Measurements from ENCODE around the gene ASIC3. TPM values are rescaled to one million over a fixed set of nuclear protein-coding genes. Genes with fewer than 3 reads are reported as not detected.
"Not testable (repeated sequence)": the region's sequence is repeated elsewhere in the genome, so short reads cannot be mapped to it uniquely, and the experiment has no call there.

Gene ASIC3
- total RNA-seq, 1 experiment from 2014 or later = 1.5 TPM

- no peak overlapping the region for H3K4me3 ChIP-seq
- peaks cover 17% of the 10 kb centered on the region for H3K4me1 ChIP-seq
- no peaks in the 10 kb centered on the region for H3K36me3 ChIP-seq
- no peak overlapping the region for H3K27ac ChIP-seq
- H3K27me3 ChIP-seq = no peaks in the 10 kb centered on the region
- H3K9me3 ChIP-seq (replicated peaks) = no peaks in the 10 kb centered on the region
- DNase-seq = no peak
Measured at GRCh38 chr7:151034312-151035025, 13.9 kb upstream of the ASIC3 start.

- Histone ChIP-seq H3K27ac (no peak overlapping the region), H3K4me3 (no peak overlapping the region), H3K9me3 (replicated peaks) (no peaks in the 10 kb centered on the region), H3K27me3 (no peaks in the 10 kb centered on the region), H3K36me3 (no peaks in the 10 kb centered on the region), H3K4me1 (peaks cover 20% of the 10 kb centered on the region)
- DNase-seq = no peak
Measured at GRCh38 chr7:151035026-151035717, 13.2 kb upstream of the ASIC3 start.

DNA sequence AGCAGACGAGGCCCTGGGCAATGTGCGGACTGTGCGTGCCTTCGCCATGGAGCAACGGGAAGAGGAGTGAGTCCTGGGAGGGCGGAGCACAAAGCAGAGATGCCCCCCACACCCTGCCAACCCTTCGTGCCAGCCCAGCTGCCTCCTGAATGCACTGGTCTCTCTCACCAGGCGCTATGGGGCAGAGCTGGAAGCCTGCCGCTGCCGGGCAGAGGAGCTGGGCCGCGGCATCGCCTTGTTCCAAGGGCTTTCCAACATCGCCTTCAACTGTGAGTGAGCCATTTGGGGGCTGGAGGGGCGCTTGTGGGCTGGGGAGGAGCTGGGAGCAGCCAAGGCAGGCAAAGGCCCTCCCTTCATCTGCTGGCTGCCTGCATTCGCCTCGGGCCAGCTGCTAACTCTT lies 12.4 kb upstream of the ASIC3 start:
- DNase-seq = no peak
- no peaks in the 10 kb centered on the region for H3K36me3 ChIP-seq
- no peaks in the 10 kb centered on the region for H3K27me3 ChIP-seq
- H3K27ac ChIP-seq = no peak overlapping the region
- H3K4me1 ChIP-seq = peaks cover 27% of the 10 kb centered on the region
- no peaks in the 10 kb centered on the region for H3K9me3 ChIP-seq (replicated peaks)
- no peak overlapping the region for H3K4me3 ChIP-seq

DNA sequence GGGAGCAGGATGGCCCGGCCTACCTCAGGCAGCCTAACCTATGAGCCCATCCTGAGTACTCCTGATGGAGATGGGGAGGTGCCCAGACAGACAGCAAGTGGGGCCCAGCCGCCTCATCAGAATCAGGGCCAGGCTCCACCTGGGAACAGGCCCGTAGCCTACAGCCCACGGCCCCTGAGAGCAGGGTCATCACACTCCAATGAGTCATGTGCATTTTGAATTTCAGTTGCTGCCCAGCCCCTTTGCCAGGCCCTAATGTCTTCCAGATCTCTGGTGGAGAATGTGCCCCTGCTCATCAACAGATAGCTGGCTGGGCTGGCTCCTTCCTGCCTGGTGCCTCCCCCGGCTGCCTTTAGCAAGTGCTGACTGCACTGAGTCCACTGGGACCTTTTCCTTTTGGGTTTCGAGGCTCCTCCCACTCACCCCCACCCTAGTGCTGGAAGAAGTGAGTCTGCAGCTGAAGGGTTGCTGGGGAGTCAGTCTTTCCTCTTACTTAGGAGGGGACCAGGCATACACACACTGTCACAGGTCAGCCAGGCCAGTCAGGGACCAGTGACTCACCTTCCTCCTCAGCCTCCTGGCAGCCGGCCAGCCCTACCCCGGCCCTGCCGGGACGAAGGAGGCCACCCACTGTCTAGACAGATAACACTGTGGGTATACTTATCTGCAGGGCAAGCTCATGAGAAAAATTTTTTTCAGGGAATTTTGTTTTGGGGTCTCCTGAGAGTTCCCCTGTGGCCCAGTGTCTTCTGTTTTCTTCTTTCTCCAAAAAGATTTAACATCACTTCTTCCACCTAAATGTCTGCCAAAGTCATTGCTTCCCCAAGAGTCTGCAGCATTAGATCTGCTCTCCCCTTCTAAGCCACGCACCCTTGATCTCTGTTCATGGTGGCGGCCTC lies 9.1 kb upstream of the ASIC3 start:
- Histone ChIP-seq H3K27me3 (no peaks in the 10 kb centered on the region), H3K27ac (peak overlapping the region; percentile 72), H3K36me3 (no peaks in the 10 kb centered on the region), H3K4me1 (peaks cover 30% of the 10 kb centered on the region), H3K4me3 (no peak overlapping the region), H3K9me3 (replicated peaks) (no peaks in the 10 kb centered on the region)
- peak; percentile 86 to 89 for DNase-seq

- Histone ChIP-seq H3K4me1 (peaks cover 34% of the 10 kb centered on the region), H3K27me3 (no peaks in the 10 kb centered on the region), H3K4me3 (no peak overlapping the region), H3K27ac (peak overlapping the region; percentile 72), H3K36me3 (no peaks in the 10 kb centered on the region), H3K9me3 (replicated peaks) (no peaks in the 10 kb centered on the region)
- peak; percentile 57 to 68 for DNase-seq
Measured at GRCh38 chr7:151039850-151040548, 8.3 kb upstream of the ASIC3 start.

DNA sequence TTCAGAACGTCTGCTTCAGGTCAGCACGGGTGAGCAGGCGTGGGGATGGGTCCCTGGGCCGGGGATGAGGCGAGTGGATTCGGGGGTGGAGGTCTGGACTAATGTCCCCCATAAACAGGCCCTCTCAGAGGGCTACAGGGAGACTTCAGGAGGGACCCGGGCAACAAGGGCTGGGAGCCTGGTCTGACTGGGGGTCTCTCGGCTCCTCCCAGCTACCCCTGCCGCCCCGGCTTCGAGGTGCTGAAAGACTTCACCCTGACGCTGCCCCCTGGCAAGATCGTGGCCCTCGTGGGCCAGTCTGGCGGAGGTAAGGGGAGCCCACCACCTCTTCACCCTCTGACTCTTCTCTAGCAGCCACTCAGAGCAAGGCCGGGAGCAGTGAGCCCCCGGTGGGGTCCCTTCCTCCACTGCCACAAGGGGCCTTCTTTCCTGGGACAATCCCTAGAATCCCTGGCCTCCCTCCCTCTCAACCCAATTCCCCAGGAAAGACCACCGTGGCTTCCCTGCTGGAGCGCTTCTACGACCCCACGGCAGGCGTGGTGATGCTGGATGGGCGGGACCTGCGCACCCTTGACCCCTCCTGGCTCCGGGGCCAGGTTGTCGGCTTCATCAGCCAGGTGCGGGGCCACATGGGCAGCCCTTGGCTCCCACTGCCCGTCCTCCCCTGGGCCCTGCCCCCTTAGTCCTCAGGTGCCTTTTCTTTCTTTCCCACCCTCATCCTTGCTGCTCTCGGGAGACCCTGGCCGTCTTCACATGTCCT lies 7.5 kb upstream of the ASIC3 start:
- Histone ChIP-seq H3K9me3 (replicated peaks) (no peaks in the 10 kb centered on the region), H3K27me3 (no peaks in the 10 kb centered on the region), H3K27ac (peak overlapping the region; percentile 72), H3K36me3 (no peaks in the 10 kb centered on the region), H3K4me3 (no peak overlapping the region), H3K4me1 (peaks cover 42% of the 10 kb centered on the region)
- DNase-seq = no peak

DNA sequence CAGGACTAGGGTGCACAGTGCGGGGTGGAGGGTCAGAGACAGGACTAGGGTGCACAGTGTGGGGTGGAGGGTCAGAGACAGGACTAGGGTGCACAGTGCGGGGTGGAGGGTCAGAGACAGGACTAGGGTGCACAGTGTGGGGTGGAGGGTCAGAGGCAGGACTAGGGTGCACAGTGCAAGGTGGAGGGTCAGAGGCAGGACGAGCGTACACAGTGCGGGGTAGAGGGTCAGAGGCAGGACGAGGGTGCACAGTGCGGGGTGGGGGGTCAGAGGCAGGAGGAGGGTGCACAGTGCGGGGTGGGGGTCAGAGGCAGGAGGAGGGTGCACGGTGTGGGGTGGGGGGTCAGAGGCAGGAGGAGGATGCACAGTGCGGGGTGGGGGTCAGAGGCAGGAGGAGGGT lies 4.9 kb upstream of the ASIC3 start:
- H3K4me3 ChIP-seq; H3K36me3 ChIP-seq; DNase-seq; H3K27ac ChIP-seq; H3K9me3 ChIP-seq (replicated peaks); H3K27me3 ChIP-seq: not testable (repeated sequence)
- peaks cover 64% of the 10 kb centered on the region for H3K4me1 ChIP-seq

- H3K9me3 ChIP-seq (replicated peaks) = no peaks in the 10 kb centered on the region
- no peak overlapping the region for H3K4me3 ChIP-seq
- no peaks in the 10 kb centered on the region for H3K27me3 ChIP-seq
- DNase-seq = no peak
- H3K36me3 ChIP-seq = no peaks in the 10 kb centered on the region
- H3K27ac ChIP-seq = no peak overlapping the region
- peaks cover 64% of the 10 kb centered on the region for H3K4me1 ChIP-seq
Measured at GRCh38 chr7:151043959-151044358, 4.4 kb upstream of the ASIC3 start.

DNA sequence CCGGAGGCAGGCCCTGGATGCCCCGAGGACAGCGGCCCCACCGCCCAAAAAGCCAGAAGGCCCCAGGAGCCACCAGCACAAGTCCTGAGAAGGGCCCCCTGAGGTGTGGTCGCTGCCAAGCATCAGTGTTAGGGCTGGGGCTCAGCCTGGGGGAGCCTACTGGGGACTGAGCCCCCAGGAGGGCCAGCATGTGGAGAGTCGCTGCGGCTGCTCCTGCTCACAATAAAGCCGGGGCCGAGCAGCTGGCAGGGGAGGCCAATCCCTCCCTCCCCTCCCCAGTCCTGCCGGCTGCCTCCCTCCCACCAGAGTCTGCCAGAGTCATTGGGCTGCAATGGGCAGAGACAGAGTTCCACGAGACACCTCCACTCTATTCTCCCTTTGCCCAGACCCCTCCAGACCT lies 3.1 kb upstream of the ASIC3 start:
- no peaks in the 10 kb centered on the region for H3K36me3 ChIP-seq
- DNase-seq = peak; percentile 74
- no peaks in the 10 kb centered on the region for H3K9me3 ChIP-seq (replicated peaks)
- no peaks in the 10 kb centered on the region for H3K27me3 ChIP-seq
- H3K4me1 ChIP-seq = peaks cover 60% of the 10 kb centered on the region
- no peak overlapping the region for H3K4me3 ChIP-seq
- peak overlapping the region; percentile 32 for H3K27ac ChIP-seq

DNA sequence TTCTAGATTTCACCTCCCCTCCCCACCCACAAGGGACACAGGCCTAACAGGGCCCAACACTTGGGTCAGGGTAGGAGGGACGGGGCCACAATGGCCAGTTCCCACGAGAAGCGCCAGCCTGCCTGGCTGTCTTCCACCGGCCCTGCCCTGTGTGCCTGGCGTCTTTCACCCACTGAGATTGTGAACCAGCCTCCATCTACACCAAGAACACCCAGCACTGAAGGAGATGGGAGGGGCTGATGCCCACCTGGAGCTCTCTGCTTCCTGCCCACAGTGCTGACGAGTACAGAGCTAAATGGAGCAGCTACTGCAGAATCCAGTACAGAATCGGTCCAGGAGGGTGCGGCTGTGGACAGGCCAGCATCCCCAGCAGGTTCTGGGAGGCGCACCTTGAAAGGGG lies 2.4 kb upstream of the ASIC3 start:
- no peaks in the 10 kb centered on the region for H3K36me3 ChIP-seq
- H3K9me3 ChIP-seq (replicated peaks) = no peaks in the 10 kb centered on the region
- no peak for DNase-seq
- H3K4me3 ChIP-seq = no peak overlapping the region
- H3K27ac ChIP-seq = peak overlapping the region; percentile 32; the same call in 1 of the 2 replicates
- no peaks in the 10 kb centered on the region for H3K27me3 ChIP-seq
- peaks cover 53% of the 10 kb centered on the region for H3K4me1 ChIP-seq

- H3K36me3 ChIP-seq = no peaks in the 10 kb centered on the region
- H3K4me1 ChIP-seq = peaks cover 51% of the 10 kb centered on the region
- peak overlapping the region; percentile 5; the same call in 1 of the 2 replicates for H3K27ac ChIP-seq
- DNase-seq = peak; percentile 93 to 95
- H3K27me3 ChIP-seq = no peaks in the 10 kb centered on the region
- H3K9me3 ChIP-seq (replicated peaks) = no peaks in the 10 kb centered on the region
- H3K4me3 ChIP-seq = no peak overlapping the region
Measured at GRCh38 chr7:151046603-151047573, 1.4 kb upstream of the ASIC3 start.

- peaks cover 51% of the 10 kb centered on the region for H3K4me1 ChIP-seq
- H3K36me3 ChIP-seq = no peaks in the 10 kb centered on the region
- H3K4me3 ChIP-seq = 0 out of 2 replicates have a peak overlapping the region, but pooled peaks have one; percentile 6
- H3K27me3 ChIP-seq = no peaks in the 10 kb centered on the region
- H3K27ac ChIP-seq = peak overlapping the region; percentile 10; the same call in 1 of the 2 replicates
- no peak for DNase-seq
- no peaks in the 10 kb centered on the region for H3K9me3 ChIP-seq (replicated peaks)
Measured at GRCh38 chr7:151048911-151049463, 656 bp downstream of the ASIC3 start.

- Histone ChIP-seq H3K27ac (no peak overlapping the region), H3K9me3 (replicated peaks) (no peaks in the 10 kb centered on the region), H3K27me3 (no peaks in the 10 kb centered on the region), H3K4me3 (no peak overlapping the region), H3K4me1 (peaks cover 36% of the 10 kb centered on the region), H3K36me3 (no peaks in the 10 kb centered on the region)
- no peak for DNase-seq
Measured at GRCh38 chr7:151051108-151051507, 2.8 kb downstream of the ASIC3 start.
